Measurements from ENCODE around the gene SPSB2. TPM values are rescaled to one million over a fixed set of nuclear protein-coding genes. Genes with fewer than 3 reads are reported as not detected.

Gene SPSB2
- total and polyA plus RNA-seq, 2 donors from 2014 or later, result 19.0 to 21.3 TPM

DNA sequence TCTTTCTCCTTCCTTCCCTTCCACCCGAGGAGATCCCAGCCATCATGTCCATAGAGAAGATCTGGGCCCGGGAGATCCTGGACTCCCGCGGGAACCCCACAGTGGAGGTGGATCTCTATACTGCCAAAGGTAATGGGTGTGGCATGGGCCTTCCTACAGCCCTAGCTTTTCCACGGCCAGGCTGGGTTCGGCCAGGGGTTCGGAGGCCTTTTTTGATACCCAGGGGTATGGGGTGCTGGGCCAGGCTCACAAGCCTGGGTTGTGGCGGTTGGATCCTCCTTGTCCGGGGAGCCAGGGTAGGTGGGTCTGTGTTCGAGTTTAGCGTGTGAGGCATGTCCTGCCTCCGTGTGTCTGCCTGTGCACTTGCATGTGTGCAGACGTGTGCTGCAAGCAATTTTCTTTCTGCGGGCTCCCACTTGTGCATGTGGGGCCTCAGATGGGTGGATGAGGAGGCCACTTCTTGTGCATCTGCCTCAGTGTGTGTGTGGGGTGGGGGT is 42.7 kb upstream of the SPSB2 start:
- no peaks in the 10 kb centered on the region for H3K9me3 ChIP-seq (ENCODE audit: control insufficient read depth in 2 of 3, insufficient read depth in 1 of 3, low read length in 3 of 3)
- no peak overlapping the region for H3K9ac ChIP-seq (ENCODE audit: low read length in 3 of 3)
- TF ChIP-seq, protein P1, sequence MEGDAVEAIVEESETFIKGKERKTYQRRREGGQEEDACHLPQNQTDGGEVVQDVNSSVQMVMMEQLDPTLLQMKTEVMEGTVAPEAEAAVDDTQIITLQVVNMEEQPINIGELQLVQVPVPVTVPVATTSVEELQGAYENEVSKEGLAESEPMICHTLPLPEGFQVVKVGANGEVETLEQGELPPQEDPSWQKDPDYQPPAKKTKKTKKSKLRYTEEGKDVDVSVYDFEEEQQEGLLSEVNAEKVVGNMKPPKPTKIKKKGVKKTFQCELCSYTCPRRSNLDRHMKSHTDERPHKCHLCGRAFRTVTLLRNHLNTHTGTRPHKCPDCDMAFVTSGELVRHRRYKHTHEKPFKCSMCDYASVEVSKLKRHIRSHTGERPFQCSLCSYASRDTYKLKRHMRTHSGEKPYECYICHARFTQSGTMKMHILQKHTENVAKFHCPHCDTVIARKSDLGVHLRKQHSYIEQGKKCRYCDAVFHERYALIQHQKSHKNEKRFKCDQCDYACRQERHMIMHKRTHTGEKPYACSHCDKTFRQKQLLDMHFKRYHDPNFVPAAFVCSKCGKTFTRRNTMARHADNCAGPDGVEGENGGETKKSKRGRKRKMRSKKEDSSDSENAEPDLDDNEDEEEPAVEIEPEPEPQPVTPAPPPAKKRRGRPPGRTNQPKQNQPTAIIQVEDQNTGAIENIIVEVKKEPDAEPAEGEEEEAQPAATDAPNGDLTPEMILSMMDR (IDR thresholded peaks at IDR 0.05; ENCODE audit: borderline replicate concordance, extremely low read depth, insufficient read depth), result no peak
- no peak overlapping the region for H3K4me3 ChIP-seq (ENCODE audit: low read length in 3 of 3)
- intact Hi-C loops (cut with DNase I), result no loop called here
- FAIRE-seq, result no peak
- no peaks in the 10 kb centered on the region for H3K27me3 ChIP-seq (ENCODE audit: control insufficient read depth, insufficient read depth, low read length)
- no peaks in the 10 kb centered on the region for H3K36me3 ChIP-seq (ENCODE audit: control insufficient read depth in 2 of 3, insufficient read depth in 3 of 3, low read length in 3 of 3)
- H3K4me1 ChIP-seq (ENCODE audit: control insufficient read depth in 2 of 3, insufficient read depth in 2 of 3, low read depth in 1 of 3, low read length in 3 of 3), result peaks cover 0 to 6% (median 0%) of the 10 kb centered on the region in 3 donors
- H3K27ac ChIP-seq (ENCODE audit: low read depth in 2 of 2, low read length in 2 of 2), result no peak overlapping the region
- peak in 1 of 5 donors; percentile 73 for DNase-seq

DNA sequence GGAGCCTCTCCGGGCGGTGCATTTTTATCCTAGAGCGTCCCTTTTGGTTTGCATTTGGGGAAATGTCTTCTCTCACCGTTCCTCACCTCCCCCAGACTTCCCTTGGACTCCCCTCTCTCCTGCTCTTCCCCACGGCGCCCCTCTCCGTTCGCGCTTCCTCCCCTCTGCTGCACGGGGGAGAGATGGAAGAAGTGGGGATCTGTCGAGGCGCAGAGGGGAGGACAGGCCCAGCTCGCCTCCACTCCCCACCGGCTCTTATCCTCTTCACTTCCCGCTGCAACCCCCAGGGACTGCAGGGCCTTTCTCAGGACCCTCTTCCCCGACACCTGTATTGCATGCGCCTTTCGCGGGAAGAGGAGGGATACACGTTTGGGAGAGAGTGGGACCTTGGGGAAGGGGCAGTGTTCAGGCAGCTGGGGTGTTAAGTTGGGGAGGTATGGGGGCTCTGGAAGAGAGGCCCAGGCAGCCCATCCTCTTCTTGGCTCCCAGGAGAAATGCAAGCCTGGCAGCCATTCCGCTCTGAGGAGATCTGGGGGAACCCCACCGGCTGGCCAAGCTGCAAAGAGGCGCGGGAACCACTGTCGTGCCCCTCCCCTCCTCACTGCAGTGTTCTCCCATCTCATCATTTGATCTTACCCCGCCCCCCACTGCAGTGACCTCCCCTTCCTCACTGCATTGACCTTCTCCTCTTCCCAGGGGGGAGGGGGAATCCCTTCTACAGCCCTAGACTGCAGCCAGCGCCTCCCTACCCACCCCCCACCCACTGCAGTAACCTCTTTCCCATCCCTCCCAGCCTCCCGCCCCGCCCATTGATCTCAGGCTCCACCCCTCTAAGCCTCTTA is 42.1 kb upstream of the SPSB2 start:
- Histone ChIP-seq H3K4me3 (ENCODE audit: low read length in 3 of 3) (peak overlapping the region; percentile 4 to 58 (median 38)), H3K4me1 (ENCODE audit: control insufficient read depth in 2 of 3, insufficient read depth in 2 of 3, low read depth in 1 of 3, low read length in 3 of 3) (peaks cover 0 to 6% (median 0%) of the 10 kb centered on the region in 3 donors), H3K9me3 (ENCODE audit: control insufficient read depth in 2 of 3, insufficient read depth in 1 of 3, low read length in 3 of 3) (no peaks in the 10 kb centered on the region), H3K9ac (ENCODE audit: low read length in 3 of 3) (no peak overlapping the region), H3K36me3 (ENCODE audit: control insufficient read depth in 2 of 3, insufficient read depth in 3 of 3, low read length in 3 of 3) (no peaks in the 10 kb centered on the region), H3K27me3 (ENCODE audit: control insufficient read depth, insufficient read depth, low read length) (no peaks in the 10 kb centered on the region), H3K27ac (ENCODE audit: low read depth in 2 of 2, low read length in 2 of 2) (no peak overlapping the region)
- DNase-seq (peak in 4 of 5 donors; percentile 24 to 76 (median 56)), FAIRE-seq (no peak)
- intact Hi-C loops (cut with DNase I), result no loop called here
- TF ChIP-seq, protein P1 (IDR thresholded peaks at IDR 0.05; ENCODE audit: borderline replicate concordance, extremely low read depth, insufficient read depth), result no peak

DNA sequence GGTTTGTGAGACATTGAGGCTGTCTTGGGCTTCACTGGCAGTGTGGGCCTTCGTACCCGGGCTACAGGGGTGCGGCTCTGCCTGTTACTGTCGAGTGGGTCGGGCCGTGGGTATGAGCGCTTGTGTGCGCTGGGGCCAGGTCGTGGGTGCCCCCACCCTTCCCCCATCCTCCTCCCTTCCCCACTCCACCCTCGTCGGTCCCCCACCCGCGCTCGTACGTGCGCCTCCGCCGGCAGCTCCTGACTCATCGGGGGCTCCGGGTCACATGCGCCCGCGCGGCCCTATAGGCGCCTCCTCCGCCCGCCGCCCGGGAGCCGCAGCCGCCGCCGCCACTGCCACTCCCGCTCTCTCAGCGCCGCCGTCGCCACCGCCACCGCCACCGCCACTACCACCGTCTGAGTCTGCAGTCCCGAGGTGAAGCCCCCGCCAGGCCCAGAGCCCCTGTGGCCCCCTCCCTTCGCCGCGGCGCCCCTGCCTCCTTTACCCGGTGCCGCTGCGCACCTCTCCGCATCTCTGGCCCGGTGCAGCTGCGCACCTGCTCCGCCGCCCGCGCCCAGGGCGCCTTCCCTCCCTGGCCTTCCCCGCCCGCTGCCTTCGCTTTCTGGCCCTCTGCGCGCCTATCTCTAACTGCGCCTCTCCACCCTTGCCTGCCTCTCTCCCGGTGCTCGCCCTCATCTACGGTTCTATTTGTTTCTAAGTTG is 41.3 kb upstream of the SPSB2 start, which contains the start of gene ENO2:
Gene ENO2, plus strand, starts transcription at position 335 of the 701 bp plus-strand sequence. CDS start 1,253 bp downstream, outside the sequence.
- TF ChIP-seq, protein P1 (IDR thresholded peaks at IDR 0.05; ENCODE audit: borderline replicate concordance, extremely low read depth, insufficient read depth), result no peak
- no peaks in the 10 kb centered on the region for H3K27me3 ChIP-seq (ENCODE audit: control insufficient read depth, insufficient read depth, low read length)
- no peak within 1 kb of the TSS for H3K27ac ChIP-seq (ENCODE audit: low read depth in 2 of 2, low read length in 2 of 2)
- peak within 1 kb of the TSS in 1 of 3 donors; percentile 31 for H3K9ac ChIP-seq (ENCODE audit: low read length in 3 of 3)
- H3K36me3 ChIP-seq (ENCODE audit: control insufficient read depth in 2 of 3, insufficient read depth in 3 of 3, low read length in 3 of 3), result no peaks in the 10 kb centered on the region
- intact Hi-C loops (cut with DNase I), result no loop called here
- no peaks in the 10 kb centered on the region for H3K9me3 ChIP-seq (ENCODE audit: control insufficient read depth in 2 of 3, insufficient read depth in 1 of 3, low read length in 3 of 3)
- peak within 1 kb of the TSS; percentile 4 to 58 (median 55) for H3K4me3 ChIP-seq (ENCODE audit: low read length in 3 of 3)
- peaks cover 0 to 6% (median 0%) of the 10 kb centered on the region in 3 donors for H3K4me1 ChIP-seq (ENCODE audit: control insufficient read depth in 2 of 3, insufficient read depth in 2 of 3, low read depth in 1 of 3, low read length in 3 of 3)
- DNase-seq, result peak; percentile 66 to 95 (median 82)
- FAIRE-seq, result no peak
